ENCODE data around the gene BAZ2A.

The BAZ2A gene

GRCh38 chr12:56634242-56634836 is 4.2 kb upstream of the BAZ2A start:
- H3K9me3 ChIP-seq (ENCODE audit: control insufficient read depth, insufficient read depth, low read length): no peaks in the 10 kb centered on the region
- H3K4me1 ChIP-seq (ENCODE audit: control insufficient read depth, insufficient read depth, low read length): peaks cover 21% of the 10 kb centered on the region
- H3K4me3 ChIP-seq (ENCODE audit: low read depth, low read length): peak overlapping the region; percentile 93
- no peaks in the 10 kb centered on the region for H3K27me3 ChIP-seq (ENCODE audit: control insufficient read depth, insufficient read depth, low read length)
- peak overlapping the region; percentile 54 for H3K9ac ChIP-seq (ENCODE audit: low read depth, low read length)
- H3K36me3 ChIP-seq (ENCODE audit: control insufficient read depth, insufficient read depth, low read length): peaks cover 17% of the 10 kb centered on the region

- Histone ChIP-seq H3K9me3 (ENCODE audit: control insufficient read depth, insufficient read depth, low read length) (no peaks in the 10 kb centered on the region), H3K4me3 (ENCODE audit: low read depth, low read length) (peak overlapping the region; percentile 93), H3K27me3 (ENCODE audit: control insufficient read depth, insufficient read depth, low read length) (no peaks in the 10 kb centered on the region), H3K36me3 (ENCODE audit: control insufficient read depth, insufficient read depth, low read length) (peaks cover 10% of the 10 kb centered on the region), H3K9ac (ENCODE audit: low read depth, low read length) (peak overlapping the region; percentile 37), H3K4me1 (ENCODE audit: control insufficient read depth, insufficient read depth, low read length) (peaks cover 21% of the 10 kb centered on the region)
Observed at GRCh38 chr12:56633468-56634241, 3.5 kb upstream of the BAZ2A start.

DNA sequence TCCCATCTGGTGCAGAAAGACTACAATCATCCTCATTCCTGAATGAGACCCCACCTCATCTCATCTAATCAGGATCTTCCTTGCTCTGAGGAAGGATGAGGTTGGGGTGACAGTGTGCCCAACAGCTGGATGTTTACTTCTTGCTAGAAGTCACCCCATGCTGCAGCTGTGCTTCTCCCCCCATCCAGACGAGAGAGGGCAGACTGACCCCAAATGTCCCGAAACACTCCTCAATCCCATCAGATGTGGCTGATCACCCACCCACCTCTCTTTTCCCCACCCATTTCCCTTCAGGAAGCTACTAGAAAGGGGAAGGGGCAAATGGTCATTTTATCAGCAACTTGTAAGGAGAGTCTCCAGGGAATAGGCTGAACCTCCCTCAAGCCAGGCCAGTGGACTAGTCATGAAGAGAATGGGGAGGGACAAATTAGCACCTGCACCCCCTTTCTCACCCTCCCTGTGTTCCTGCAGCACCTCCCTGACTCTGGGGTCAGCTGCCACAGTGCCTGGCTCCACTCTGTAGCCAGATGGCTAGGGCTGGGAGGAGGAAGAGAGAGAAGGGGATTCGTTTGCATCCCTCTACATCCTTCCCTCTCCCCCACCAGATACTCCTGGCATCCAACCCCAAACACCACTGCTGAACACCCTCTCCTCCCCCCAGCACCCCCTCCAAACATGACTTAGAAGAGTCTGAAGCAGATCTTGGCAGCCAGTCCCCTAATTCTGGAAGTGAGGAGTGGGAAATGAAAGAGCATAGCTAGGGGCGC is 2.8 kb upstream of the BAZ2A start:
- Histone ChIP-seq H3K9ac (ENCODE audit: low read depth, low read length) (no peak overlapping the region), H3K4me3 (ENCODE audit: low read depth, low read length) (peak overlapping the region; percentile 49), H3K4me1 (ENCODE audit: control insufficient read depth, insufficient read depth, low read length) (peaks cover 21% of the 10 kb centered on the region), H3K9me3 (ENCODE audit: control insufficient read depth, insufficient read depth, low read length) (no peaks in the 10 kb centered on the region), H3K36me3 (ENCODE audit: control insufficient read depth, insufficient read depth, low read length) (peaks cover 3% of the 10 kb centered on the region), H3K27me3 (ENCODE audit: control insufficient read depth, insufficient read depth, low read length) (no peaks in the 10 kb centered on the region)

DNA sequence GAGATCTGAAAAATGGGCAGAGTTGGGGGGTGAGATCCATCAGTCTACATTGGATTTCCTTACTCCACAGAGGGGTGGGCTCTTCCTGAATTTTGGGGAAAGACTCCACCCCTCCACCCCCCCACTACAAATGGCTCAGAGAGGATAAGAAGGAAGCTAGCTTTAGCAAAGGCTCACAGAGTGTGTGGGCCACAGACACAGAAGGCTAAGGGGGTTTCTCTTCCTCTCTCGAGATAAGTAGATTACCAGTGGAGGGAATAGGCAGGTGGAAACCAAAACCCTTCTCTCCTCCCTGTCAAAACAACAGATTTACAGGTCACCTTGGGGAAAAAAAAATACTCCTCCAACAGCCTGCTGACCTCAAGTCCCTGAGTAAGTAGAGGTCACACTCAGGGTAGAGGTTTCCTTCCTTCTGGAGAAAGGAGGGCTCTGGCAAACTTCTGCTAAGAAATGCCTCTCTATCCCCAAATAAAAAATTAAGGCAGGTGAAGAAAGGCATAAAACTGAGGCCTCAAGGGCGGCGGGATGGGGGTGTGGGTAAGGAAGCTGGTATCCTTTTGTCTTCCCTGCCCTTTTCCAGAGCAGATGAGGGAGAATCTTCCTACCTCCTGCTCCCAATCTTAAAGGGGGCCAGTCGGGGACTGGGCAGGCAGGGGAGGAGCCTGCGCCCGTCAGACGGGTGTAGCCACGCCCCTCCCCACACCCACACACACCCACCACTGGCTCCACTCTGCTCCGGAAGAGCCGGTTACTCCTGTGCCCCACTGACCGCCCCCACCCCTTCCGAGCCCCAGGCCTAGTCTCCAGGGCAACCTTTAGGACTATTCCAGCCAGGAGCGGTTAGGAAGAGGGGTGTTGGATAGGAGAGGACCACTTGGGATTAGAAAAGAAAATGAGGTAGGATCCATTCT is 1.9 kb upstream of the BAZ2A start:
- Histone ChIP-seq H3K4me3 (ENCODE audit: low read depth, low read length) (peak overlapping the region; percentile 49), H3K9me3 (ENCODE audit: control insufficient read depth, insufficient read depth, low read length) (no peaks in the 10 kb centered on the region), H3K36me3 (ENCODE audit: control insufficient read depth, insufficient read depth, low read length) (no peaks in the 10 kb centered on the region), H3K9ac (ENCODE audit: low read depth, low read length) (peak overlapping the region; percentile 37), H3K4me1 (ENCODE audit: control insufficient read depth, insufficient read depth, low read length) (peaks cover 21% of the 10 kb centered on the region), H3K27me3 (ENCODE audit: control insufficient read depth, insufficient read depth, low read length) (no peaks in the 10 kb centered on the region)

DNA sequence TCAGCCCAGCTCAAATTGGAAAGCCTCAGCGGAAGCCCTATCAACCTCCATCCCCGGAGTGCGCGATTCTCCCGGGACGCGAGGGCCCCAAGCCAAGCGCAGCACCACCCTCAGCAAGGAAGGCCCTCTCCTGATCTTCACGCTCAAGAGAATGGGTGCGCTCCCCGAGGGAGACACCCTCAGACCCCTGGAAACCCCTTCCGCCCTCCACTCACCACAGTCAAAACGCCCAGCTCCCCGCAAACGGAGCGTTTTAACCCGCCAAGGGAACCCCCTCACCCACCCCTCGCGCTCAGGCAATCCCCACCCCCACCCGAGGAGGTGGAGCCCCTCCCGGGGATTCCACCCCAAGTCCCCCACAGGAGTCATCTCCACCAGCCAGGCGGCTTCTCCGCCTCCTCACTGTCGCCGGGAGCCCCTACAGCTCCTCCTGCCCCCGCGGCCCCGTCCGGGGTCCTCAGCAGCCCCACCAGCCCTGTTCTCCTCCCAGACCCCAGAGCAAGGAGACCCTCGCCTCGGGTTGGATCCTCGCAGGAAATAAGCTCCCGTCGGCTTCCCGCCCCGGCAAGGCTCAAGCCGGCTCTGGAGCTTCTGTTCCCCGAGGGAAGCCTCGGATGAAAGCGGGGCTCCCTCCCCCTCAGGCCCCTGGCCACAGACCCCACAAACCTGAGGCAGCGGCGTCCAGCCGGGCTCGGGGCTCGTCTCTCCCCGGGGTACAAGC is 507 bp downstream of the BAZ2A start:
- H3K27me3 ChIP-seq (ENCODE audit: control insufficient read depth, insufficient read depth, low read length): no peaks in the 10 kb centered on the region
- no peaks in the 10 kb centered on the region for H3K36me3 ChIP-seq (ENCODE audit: control insufficient read depth, insufficient read depth, low read length)
- peaks cover 21% of the 10 kb centered on the region for H3K4me1 ChIP-seq (ENCODE audit: control insufficient read depth, insufficient read depth, low read length)
- peak overlapping the region; percentile 83 for H3K9ac ChIP-seq (ENCODE audit: low read depth, low read length)
- no peaks in the 10 kb centered on the region for H3K9me3 ChIP-seq (ENCODE audit: control insufficient read depth, insufficient read depth, low read length)
- H3K4me3 ChIP-seq (ENCODE audit: low read depth, low read length): peak overlapping the region; percentile 67

- no peaks in the 10 kb centered on the region for H3K27me3 ChIP-seq (ENCODE audit: control insufficient read depth, insufficient read depth, low read length)
- H3K4me1 ChIP-seq (ENCODE audit: control insufficient read depth, insufficient read depth, low read length): peaks cover 21% of the 10 kb centered on the region
- H3K36me3 ChIP-seq (ENCODE audit: control insufficient read depth, insufficient read depth, low read length): no peaks in the 10 kb centered on the region
- H3K9ac ChIP-seq (ENCODE audit: low read depth, low read length): peak overlapping the region; percentile 83
- no peaks in the 10 kb centered on the region for H3K9me3 ChIP-seq (ENCODE audit: control insufficient read depth, insufficient read depth, low read length)
- peak overlapping the region; percentile 67 for H3K4me3 ChIP-seq (ENCODE audit: low read depth, low read length)
Observed at GRCh38 chr12:56628671-56629458, 1.3 kb downstream of the BAZ2A start.

GRCh38 chr12:56626701-56627100 is 3.4 kb downstream of the BAZ2A start:
- no peaks in the 10 kb centered on the region for H3K36me3 ChIP-seq (ENCODE audit: control insufficient read depth, insufficient read depth, low read length)
- no peak overlapping the region for H3K4me3 ChIP-seq (ENCODE audit: low read depth, low read length)
- no peaks in the 10 kb centered on the region for H3K27me3 ChIP-seq (ENCODE audit: control insufficient read depth, insufficient read depth, low read length)
- peaks cover 6% of the 10 kb centered on the region for H3K4me1 ChIP-seq (ENCODE audit: control insufficient read depth, insufficient read depth, low read length)
- H3K9ac ChIP-seq (ENCODE audit: low read depth, low read length): no peak overlapping the region
- H3K9me3 ChIP-seq (ENCODE audit: control insufficient read depth, insufficient read depth, low read length): no peaks in the 10 kb centered on the region

GRCh38 chr12:56622535-56622934 is 7.6 kb downstream of the BAZ2A start:
- H3K27me3 ChIP-seq (ENCODE audit: control insufficient read depth, insufficient read depth, low read length): no peaks in the 10 kb centered on the region
- no peak overlapping the region for H3K4me3 ChIP-seq (ENCODE audit: low read depth, low read length)
- no peaks in the 10 kb centered on the region for H3K9me3 ChIP-seq (ENCODE audit: control insufficient read depth, insufficient read depth, low read length)
- no peaks in the 10 kb centered on the region for H3K36me3 ChIP-seq (ENCODE audit: control insufficient read depth, insufficient read depth, low read length)
- H3K4me1 ChIP-seq (ENCODE audit: control insufficient read depth, insufficient read depth, low read length): no peaks in the 10 kb centered on the region
- H3K9ac ChIP-seq (ENCODE audit: low read depth, low read length): no peak overlapping the region

GRCh38 chr12:56616925-56617324 is 13.2 kb downstream of the BAZ2A start:
- Histone ChIP-seq H3K4me1 (ENCODE audit: control insufficient read depth, insufficient read depth, low read length) (no peaks in the 10 kb centered on the region), H3K9ac (ENCODE audit: low read depth, low read length) (no peak overlapping the region), H3K4me3 (ENCODE audit: low read depth, low read length) (no peak overlapping the region), H3K9me3 (ENCODE audit: control insufficient read depth, insufficient read depth, low read length) (no peaks in the 10 kb centered on the region), H3K36me3 (ENCODE audit: control insufficient read depth, insufficient read depth, low read length) (peaks cover 43% of the 10 kb centered on the region), H3K27me3 (ENCODE audit: control insufficient read depth, insufficient read depth, low read length) (no peaks in the 10 kb centered on the region)

GRCh38 chr12:56616244-56616643 is 13.9 kb downstream of the BAZ2A start:
- H3K4me3 ChIP-seq (ENCODE audit: low read depth, low read length): no peak overlapping the region
- H3K27me3 ChIP-seq (ENCODE audit: control insufficient read depth, insufficient read depth, low read length): no peaks in the 10 kb centered on the region
- peaks cover 49% of the 10 kb centered on the region for H3K36me3 ChIP-seq (ENCODE audit: control insufficient read depth, insufficient read depth, low read length)
- H3K9me3 ChIP-seq (ENCODE audit: control insufficient read depth, insufficient read depth, low read length): no peaks in the 10 kb centered on the region
- no peak overlapping the region for H3K9ac ChIP-seq (ENCODE audit: low read depth, low read length)
- H3K4me1 ChIP-seq (ENCODE audit: control insufficient read depth, insufficient read depth, low read length): no peaks in the 10 kb centered on the region

Measured in iPS-15b (cell line).